Activated effector memory CD4-positive, alpha-beta T cell treated with Interleukin-2 at 50 U/mL for 16 hours (primary cell): ENCODE results near the gene MAN1B1.

ENCODE experiments used
- DNase-seq: peaks from one replicate; pipeline ENCODE4 v3.0.0-alpha.2; 2020

MAN1B1 gene

DNA sequence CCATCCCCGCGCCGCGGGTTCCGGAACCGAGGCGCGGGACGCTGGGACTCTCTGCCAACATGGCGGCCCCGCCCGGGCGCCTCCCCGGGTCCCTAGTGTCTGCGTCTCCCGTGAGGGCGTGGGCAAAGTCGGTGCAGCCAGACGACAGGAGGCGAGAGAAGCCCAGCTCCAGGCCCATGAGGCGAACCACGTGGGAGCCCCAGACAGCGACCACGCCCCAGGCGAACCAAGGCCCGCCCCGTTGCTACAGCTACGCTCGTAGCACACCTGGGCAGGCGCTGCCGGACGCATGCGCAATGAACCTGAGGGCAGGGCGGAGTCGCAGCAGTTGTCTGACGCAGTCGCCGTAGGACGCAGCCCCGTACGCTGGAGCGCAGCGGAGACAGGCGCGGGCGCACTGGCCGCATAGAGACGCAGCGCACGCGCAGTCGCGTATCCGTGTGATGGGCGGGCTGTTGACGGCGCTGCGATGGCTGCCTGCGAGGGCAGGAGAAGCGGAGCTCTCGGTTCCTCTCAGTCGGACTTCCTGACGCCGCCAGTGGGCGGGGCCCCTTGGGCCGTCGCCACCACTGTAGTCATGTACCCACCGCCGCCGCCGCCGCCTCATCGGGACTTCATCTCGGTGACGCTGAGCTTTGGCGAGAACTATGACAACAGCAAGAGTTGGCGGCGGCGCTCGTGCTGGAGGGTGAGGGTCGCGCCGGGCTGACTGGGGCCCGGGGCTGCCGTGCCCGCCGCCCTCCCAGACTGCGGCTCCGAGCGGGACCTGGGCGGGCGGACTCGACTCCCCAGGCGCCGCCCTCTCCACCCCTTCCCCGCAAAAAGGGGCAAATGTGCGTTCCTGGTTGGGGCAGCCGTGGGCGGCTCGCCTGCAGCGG lies at the start of gene MAN1B1:
Gene MAN1B1 (plus strand): TSS at position 455 of the 878 bp plus-strand sequence. CDS start 15 bp downstream, at position 470.
- DNase-seq = peak; percentile 99

DNA sequence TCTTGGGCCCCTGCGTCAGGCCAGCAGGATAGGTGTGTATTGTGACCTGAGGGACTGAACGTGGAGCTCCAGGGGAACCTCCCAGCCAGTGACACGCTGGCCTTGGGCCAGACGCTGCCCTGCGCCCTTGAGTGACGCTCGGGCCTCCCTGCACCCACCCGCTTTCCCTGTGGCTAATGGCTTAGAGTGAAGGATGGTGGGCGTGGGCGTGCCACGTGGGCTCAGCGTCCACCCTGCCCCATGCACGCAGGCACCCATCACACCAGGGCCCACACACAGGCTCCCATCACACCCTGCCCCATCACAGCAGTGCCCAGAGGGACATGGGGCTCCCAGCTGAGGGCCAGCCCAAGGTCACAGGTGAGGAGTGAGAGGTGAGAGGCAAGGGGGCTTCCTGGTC lies 49.8 kb upstream of the MAN1B1 start:
- DNase-seq = no peak

GRCh38 chr9:137037483-137037882 lies 49.3 kb upstream of the MAN1B1 start:
- no peak for DNase-seq

GRCh38 chr9:137038916-137039315 lies 47.9 kb upstream of the MAN1B1 start:
- DNase-seq = no peak

GRCh38 chr9:137039611-137040366 lies 47.0 kb upstream of the MAN1B1 start:
- no peak for DNase-seq

GRCh38 chr9:137040568-137040967 lies 46.2 kb upstream of the MAN1B1 start:
- DNase-seq = no peak

DNA sequence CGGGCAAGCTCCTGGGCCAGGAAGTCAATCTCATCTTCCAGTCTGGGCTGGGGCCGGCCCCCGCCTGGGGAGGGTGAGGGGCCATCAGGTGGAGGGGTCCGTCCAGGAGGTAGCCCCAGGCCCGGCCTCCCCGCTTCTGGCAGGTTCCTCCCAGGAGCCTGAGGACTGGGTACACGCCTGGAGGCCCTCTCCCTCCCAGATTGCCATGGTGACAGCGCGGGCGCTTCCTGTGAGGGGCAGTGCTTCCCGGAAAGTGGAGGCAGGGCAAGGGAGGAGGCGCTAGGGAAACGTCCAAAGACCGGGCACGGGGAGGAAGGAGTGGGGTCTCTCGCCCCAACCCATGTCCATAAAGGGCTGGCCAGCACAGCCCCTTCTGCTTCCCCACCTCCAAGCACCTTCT lies 45.7 kb upstream of the MAN1B1 start:
- DNase-seq = no peak

GRCh38 chr9:137042751-137043727 lies 43.7 kb upstream of the MAN1B1 start:
- DNase-seq = no peak

- DNase-seq = no peak
These were observed 42.7 kb upstream of the MAN1B1 start for GRCh38 chr9:137044037-137044436.

DNA sequence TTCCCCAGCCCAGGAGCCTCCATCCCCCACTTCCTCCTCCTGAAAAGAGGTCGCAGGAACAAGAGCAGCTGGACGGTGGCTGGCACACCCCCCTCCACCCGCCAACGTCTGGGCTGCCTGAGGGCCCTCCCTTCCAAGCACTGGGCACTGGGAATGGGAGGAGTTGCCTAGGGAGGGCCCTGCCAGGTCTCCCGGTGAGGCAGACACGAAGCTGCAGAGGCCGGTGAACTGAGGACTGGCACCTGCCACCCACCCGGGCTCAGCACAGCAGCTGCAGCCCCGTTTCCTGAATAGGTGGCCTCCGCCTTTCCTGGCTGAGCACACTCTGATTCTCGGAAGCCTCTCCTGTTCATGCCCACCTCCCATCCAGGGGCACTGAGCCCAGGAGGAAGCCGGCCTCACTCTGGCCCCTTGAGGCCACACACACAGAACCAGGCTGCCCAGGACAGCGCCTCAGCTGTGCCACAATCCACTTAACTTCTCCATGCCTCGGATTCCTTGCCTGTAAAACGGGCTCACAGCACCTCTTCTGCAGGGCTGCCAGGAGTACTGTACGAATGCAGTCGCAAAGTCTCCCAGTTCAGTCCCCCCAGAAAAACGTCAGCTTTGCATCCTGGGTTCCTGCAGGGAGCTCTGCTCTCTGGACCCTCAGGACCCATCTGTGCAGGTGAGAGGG lies 42.1 kb upstream of the MAN1B1 start:
- no peak for DNase-seq

DNA sequence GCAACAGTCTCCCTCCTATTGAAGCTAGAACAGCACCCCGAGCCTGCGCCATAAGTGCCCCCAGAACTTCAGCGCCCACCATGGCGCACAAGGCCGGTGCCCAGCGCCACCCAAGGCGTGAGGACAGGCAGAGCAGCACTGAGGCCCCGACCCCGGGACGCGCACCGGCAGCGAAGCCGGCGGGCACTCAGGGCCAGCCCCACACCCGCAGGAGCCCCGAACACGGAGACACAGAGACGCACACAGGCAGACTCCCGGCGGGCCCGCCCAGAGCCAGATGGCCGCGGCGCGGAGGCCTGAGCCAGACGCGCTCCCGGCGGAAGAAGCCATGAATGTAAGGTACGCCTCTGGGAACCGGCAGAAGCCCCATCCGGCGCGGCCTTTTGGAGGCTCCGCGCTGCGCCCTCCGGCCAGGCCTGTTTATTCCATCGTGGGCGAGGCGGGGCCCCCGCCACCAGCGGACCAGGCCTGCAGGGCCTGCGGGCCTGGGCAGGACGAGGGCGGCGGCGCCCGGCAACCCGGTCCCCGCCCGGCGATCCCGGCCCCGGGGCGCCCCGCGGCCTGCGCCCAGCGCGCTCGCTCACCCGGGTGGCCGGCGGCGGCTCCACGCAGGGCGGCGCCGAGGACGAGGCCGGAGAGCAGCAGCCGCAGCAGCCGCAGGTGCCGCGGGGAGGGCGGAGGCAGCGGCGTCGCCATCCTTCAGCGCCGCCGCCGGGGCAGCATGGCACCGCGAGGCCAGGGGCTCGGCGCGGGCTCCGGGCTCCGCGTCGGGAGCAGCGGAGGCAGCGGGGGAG lies 41.3 kb upstream of the MAN1B1 start:
- DNase-seq = no peak

- peak; percentile 70 for DNase-seq
These were observed 40.5 kb upstream of the MAN1B1 start, which contains the start of gene NPDC1 for GRCh38 chr9:137046088-137046787. NPDC1 (minus strand) TSS chr9:137046177; CDS start chr9:137045989, 188 bp downstream.

DNA sequence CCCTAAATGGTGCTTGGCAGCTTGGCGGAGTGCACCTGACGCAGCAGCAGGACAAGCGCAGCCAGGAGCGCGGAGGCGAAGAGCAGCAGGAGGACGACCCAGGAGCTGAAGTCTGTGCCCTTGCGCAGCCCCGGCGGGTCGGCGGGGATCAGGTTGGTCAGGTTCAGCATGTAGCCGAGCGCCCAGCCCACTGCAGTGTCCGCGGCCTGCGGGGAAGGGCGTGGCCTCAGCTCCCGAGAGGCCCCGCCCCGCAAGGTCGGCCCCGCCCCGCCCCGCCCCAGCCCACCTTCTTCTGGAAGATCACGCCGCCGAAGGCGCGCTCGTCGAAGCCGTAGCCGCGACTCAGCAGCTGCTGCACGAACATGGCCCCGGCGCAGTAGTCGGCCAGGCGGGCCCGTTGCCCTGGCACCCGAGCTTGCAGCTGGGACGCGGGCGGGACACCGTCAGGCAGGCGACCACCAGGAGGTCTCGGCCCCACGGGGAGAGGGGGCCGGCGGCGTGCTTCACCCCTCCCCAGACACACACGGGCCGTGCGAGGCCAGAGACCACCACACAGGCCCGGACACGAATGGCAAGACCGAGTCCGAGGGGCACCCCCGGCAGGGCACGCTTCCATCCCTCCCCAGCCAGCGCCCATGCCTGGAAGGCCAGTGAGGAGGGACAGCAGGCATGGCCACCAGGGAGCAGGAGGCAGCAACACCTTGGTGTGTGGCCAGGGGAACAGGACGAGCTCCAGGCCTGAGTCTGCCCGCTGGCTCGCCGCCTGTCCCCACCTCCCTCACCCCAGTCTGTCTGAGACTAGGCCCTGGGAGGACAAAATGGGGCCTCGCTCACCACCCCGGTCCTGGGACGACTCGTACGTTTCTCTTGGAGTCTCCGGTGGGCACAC lies 37.9 kb upstream of the MAN1B1 start:
- DNase-seq = no peak

GRCh38 chr9:137049544-137050449 lies 37.0 kb upstream of the MAN1B1 start:
- no peak for DNase-seq

GRCh38 chr9:137050570-137050969 lies 36.2 kb upstream of the MAN1B1 start:
- DNase-seq = no peak

- DNase-seq = no peak
These were observed 35.5 kb upstream of the MAN1B1 start for GRCh38 chr9:137051145-137051724.

- DNase-seq = no peak
These were observed 34.5 kb upstream of the MAN1B1 start for GRCh38 chr9:137052293-137052692.
